HUES48 (cell line): ENCODE measurements around the gene ADCK1.

Source experiments
- H3K27ac ChIP-seq: one replicate; pipeline ENCODE4 v1.7.0; 2013; ENCODE audit warnings: low read depth, low read length, inconsistent platforms
- H3K27me3 ChIP-seq: 2 replicates; pipeline ENCODE4 v1.6.1; 2013; ENCODE audit warnings: mild to moderate bottlenecking, low read length; ENCODE audit not compliant: control insufficient read depth, insufficient read depth
- H3K36me3 ChIP-seq: 2 replicates; pipeline ENCODE4 v1.6.1; 2013; ENCODE audit warnings: low read length; ENCODE audit not compliant: control insufficient read depth, insufficient read depth
- H3K4me1 ChIP-seq: 2 replicates; pipeline ENCODE4 v1.6.1; 2013; ENCODE audit warnings: mild to moderate bottlenecking, low read length; ENCODE audit not compliant: control insufficient read depth, insufficient read depth
- H3K4me3 ChIP-seq: 2 replicates; pipeline ENCODE4 v1.5.1; 2013; ENCODE audit warnings: mild to moderate bottlenecking, low read depth, low read length
- H3K9ac ChIP-seq: 2 replicates; pipeline ENCODE4 v1.6.1; 2013; ENCODE audit warnings: mild to moderate bottlenecking, low read depth, low read length, moderate library complexity
- H3K9me3 ChIP-seq: 2 replicates; pipeline ENCODE4 v1.6.1; 2013; ENCODE audit warnings: low read length; ENCODE audit not compliant: control insufficient read depth, insufficient read depth

ADCK1 gene

DNA sequence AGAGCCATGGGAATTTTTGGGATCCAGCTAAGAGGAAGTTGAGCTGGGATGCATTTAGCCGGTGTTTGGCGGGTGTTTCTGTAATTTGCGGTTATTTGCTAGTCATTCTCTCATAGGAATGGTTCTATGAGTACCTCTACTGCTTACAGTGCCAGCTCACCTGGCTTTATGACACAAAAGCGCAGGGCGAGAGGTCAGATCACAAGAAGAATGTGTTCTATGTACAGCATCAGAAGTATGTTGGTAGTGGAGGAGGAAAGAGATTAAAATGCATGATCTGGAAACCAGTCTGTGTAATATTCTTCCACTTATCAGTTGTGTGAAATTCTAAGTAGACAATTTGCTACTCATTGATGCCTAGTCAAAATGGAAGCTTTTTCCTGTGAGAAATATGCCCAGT, 173.3 kb downstream of the ADCK1 start:
- no peaks in the 10 kb centered on the region for H3K4me1 ChIP-seq
- H3K4me3 ChIP-seq, result no peak overlapping the region
- no peak overlapping the region for H3K27ac ChIP-seq
- no peak overlapping the region for H3K9ac ChIP-seq
- H3K27me3 ChIP-seq, result 0 out of 2 replicates have a peak, but pooled peaks cover 3% of the 10 kb centered on the region
- no peaks in the 10 kb centered on the region for H3K9me3 ChIP-seq
- H3K36me3 ChIP-seq, result no peaks in the 10 kb centered on the region

DNA sequence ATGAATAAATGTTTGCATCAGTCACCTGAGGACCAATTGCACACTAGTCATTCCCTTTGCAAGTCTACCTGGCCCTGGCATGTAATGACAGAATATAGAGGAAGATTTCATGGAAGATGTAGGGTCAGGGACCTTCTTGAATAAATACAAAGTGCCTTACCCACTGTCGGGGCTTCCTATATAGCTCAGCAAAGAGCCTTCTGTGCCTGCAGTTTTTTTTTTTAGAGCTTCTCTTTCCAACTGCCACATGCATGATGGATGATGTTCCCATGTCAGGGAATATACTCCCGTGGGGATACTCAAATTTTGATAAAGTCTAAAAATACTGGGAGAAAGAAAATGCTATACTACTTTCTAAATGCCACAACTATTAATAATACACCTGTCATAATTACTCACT, 176.7 kb downstream of the ADCK1 start:
- no peak overlapping the region for H3K27ac ChIP-seq
- peaks cover 7% of the 10 kb centered on the region; the same call in 1 of the 2 replicates for H3K27me3 ChIP-seq
- peaks cover 9% of the 10 kb centered on the region for H3K4me1 ChIP-seq
- no peak overlapping the region for H3K4me3 ChIP-seq
- no peaks in the 10 kb centered on the region for H3K9me3 ChIP-seq
- no peak overlapping the region for H3K9ac ChIP-seq
- H3K36me3 ChIP-seq, result no peaks in the 10 kb centered on the region

DNA sequence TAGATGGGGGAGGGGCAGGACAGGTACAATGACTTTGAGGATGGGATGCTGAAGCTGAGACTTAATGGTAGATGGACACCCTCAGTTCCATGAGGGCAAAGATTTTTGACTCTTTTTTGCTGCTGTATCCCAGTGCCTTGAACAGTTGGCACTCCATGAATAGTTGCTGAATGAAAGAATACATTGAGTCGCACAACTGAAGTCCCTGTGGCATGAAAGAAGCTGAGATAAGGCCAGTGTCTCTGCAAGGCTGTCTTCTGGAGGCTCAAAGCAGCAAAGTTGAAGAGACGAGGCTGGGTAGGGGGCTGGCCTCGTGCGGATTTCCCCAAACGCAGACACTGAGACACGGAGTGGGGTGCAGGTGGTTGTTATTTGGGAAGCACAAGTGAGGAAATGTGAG, 179.3 kb downstream of the ADCK1 start:
- Histone ChIP-seq H3K9me3 (no peaks in the 10 kb centered on the region), H3K9ac (no peak overlapping the region), H3K4me3 (no peak overlapping the region), H3K4me1 (peaks cover 9% of the 10 kb centered on the region), H3K27me3 (peaks cover 7% of the 10 kb centered on the region; the same call in 1 of the 2 replicates), H3K27ac (no peak overlapping the region), H3K36me3 (no peaks in the 10 kb centered on the region)

DNA sequence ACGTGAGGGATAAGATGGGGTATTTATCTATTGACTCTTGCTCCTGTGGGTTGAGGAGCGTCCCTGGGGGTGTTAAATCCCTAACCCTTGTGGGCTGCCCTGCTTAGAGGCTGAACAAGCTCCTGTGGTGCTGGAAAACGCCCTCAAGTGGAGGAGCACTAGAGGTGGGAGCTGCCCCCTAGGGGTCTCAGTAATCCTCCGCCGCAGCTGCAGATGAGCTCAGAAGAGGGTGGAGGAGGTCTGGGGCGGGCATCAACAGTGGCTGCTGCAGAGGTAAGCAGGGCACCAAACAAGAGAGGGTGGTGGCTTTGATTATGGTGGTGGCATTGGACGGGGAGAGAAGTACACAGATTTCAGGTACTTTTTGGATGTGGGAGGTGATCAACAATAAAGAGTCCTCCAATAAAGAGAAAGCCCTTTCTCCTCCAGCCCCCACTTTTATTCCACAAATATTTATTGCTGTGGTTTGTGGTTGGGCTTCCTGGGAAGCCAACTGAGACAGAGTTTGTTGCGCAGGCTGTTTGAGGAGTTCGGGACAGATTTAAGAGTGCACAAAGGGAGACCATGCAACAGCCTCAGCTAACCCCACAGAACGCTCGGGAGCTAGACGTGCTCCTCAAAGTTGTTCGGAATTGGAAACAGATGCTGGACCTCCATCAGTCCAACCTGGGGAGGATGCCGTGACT, 179.9 kb downstream of the ADCK1 start:
- Histone ChIP-seq H3K9ac (no peak overlapping the region), H3K27ac (no peak overlapping the region)

DNA sequence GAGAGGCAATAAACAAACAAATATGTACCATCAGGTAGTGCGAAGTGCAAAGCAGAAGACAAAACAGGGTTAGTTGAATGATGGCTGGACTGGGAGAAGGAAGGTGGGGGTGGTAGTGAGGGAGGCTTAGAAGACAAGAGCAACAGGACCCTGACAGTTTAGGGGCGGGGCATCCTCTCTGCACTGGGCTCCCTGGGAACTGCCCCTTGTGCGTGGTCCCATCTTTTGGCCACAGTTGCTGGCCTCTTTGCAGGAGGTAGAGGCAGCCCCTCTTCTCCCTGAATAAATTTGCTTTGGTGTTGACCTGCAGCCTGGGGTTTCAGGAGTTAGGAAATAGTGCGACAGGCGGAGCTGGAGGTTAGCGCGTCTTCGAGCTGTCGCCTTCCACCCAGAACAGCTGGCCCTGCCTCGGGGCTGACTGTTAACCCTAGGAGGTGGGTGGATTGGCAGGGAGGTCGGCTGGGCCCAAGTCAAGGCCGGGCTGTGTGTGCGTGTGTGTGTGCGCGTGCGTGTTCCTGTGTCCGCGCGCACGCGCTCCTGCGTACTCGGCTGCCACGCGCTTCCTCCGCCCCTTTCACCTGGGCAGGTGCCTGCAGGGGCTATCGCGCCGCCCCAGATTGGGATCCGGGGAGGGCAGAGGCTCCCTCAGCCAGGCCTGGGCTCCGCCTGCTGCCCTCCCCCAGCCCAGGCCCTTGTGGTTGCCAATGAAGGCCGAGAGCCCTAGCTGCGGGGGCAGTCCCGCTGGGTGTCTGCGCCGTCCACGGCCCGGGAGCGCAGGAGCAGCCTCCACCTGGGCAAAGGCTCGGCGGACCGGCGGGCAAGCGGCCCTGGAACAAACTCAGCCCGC, 180.8 kb downstream of the ADCK1 start:
- H3K9me3 ChIP-seq, result no peaks in the 10 kb centered on the region
- no peak overlapping the region for H3K9ac ChIP-seq
- H3K4me1 ChIP-seq, result peaks cover 9% of the 10 kb centered on the region
- H3K36me3 ChIP-seq, result no peaks in the 10 kb centered on the region
- peak overlapping the region; percentile 59 for H3K4me3 ChIP-seq
- H3K27ac ChIP-seq, result no peak overlapping the region
- peaks cover 7% of the 10 kb centered on the region; the same call in 1 of the 2 replicates for H3K27me3 ChIP-seq

More for the DNA sequence above, 179.9 kb downstream of the ADCK1 start:
- no peaks in the 10 kb centered on the region for H3K9me3 ChIP-seq
- no peaks in the 10 kb centered on the region for H3K36me3 ChIP-seq
- peaks cover 9% of the 10 kb centered on the region for H3K4me1 ChIP-seq
- peaks cover 7% of the 10 kb centered on the region; the same call in 1 of the 2 replicates for H3K27me3 ChIP-seq
- no peak overlapping the region for H3K4me3 ChIP-seq
